ENCODE data around the gene SLC39A5. TPM values are rescaled to one million over a fixed set of nuclear protein-coding genes. Genes with fewer than 3 reads are reported as not detected.

Gene SLC39A5
- total RNA-seq, 2 donors from 2014 or later: 152 to 244 TPM

Other genes starting within 250 kb of the SLC39A5 start
- 10 to 100 TPM; 24.1 to 24.4 TPM for gene SUOX, start 232.8 kb upstream of the SLC39A5 start, total RNA-seq
- 1 to 10 TPM; 3.9 to 5.0 TPM for gene IKZF4, start 209.0 kb upstream of the SLC39A5 start, total RNA-seq
- 10 to 100 TPM; 54.5 to 73.9 TPM for gene RPS26, start 188.1 kb upstream of the SLC39A5 start, total RNA-seq
- 100 to 1,000 TPM; 188 to 261 TPM for gene ERBB3, start 149.9 kb upstream of the SLC39A5 start, total RNA-seq
- gene PA2G4, start 125.5 kb upstream of the SLC39A5 start, total RNA-seq: 10 to 100 TPM; 59.6 to 80.9 TPM
- 1,000 to 10,000 TPM; 2,955 to 2,956 TPM for gene RPL41, start 113.4 kb upstream of the SLC39A5 start, total RNA-seq
- 1 to 10 TPM; 3.5 to 4.1 TPM for gene ZC3H10, start 111.8 kb upstream of the SLC39A5 start, total RNA-seq
- gene ESYT1, start 101.8 kb upstream of the SLC39A5 start, total RNA-seq: 10 to 100 TPM; 44.4 to 48.6 TPM
- gene MYL6B, start 77.5 kb upstream of the SLC39A5 start, total RNA-seq: 10 to 100 TPM; 17.1 to 21.9 TPM
- 1,000 to 10,000 TPM; 1,832 to 2,224 TPM for gene MYL6, start 71.7 kb upstream of the SLC39A5 start, total RNA-seq
- 10 to 100 TPM; 81.7 to 85.6 TPM for gene SMARCC2, start 40.6 kb upstream of the SLC39A5 start, total RNA-seq
- gene RNF41, start 8.1 kb upstream of the SLC39A5 start, total RNA-seq: 10 to 100 TPM; 31.5 to 35.1 TPM
- 10 to 100 TPM; 23.2 to 29.5 TPM for gene NABP2, start 5.7 kb upstream of the SLC39A5 start, total RNA-seq
- 10 to 100 TPM; 47.4 to 54.8 TPM for gene ANKRD52, start 28.3 kb downstream of the SLC39A5 start, total RNA-seq
- 1 to 10 TPM; 4.1 to 5.3 TPM for gene COQ10A, start 36.9 kb downstream of the SLC39A5 start, total RNA-seq
- 100 to 1,000 TPM; 304 to 403 TPM for gene CS, start 70.3 kb downstream of the SLC39A5 start, total RNA-seq
- gene CNPY2, start 85.9 kb downstream of the SLC39A5 start, total RNA-seq: 10 to 100 TPM; 70.8 to 90.5 TPM
- gene PAN2, start 103.9 kb downstream of the SLC39A5 start, total RNA-seq: 10 to 100 TPM; 46.4 to 53.8 TPM
- not detected for gene IL23A, start 108.8 kb downstream of the SLC39A5 start, total RNA-seq
- gene STAT2, start 130.1 kb downstream of the SLC39A5 start, total RNA-seq: 10 to 100 TPM; 77.7 to 79.2 TPM
- not detected for gene APOF, start 132.8 kb downstream of the SLC39A5 start, total RNA-seq
- gene TIMELESS, start 219.4 kb downstream of the SLC39A5 start, total RNA-seq: 1 to 10 TPM; 5.8 to 9.7 TPM
- not detected for gene MIP, start 224.6 kb downstream of the SLC39A5 start, total RNA-seq
- 1 to 10 TPM; 3.9 to 5.2 TPM for gene SPRYD4, start 238.5 kb downstream of the SLC39A5 start, total RNA-seq